GM21528 (cell line): ENCODE data around the gene CLDN11.

Experiments used
- ATAC-seq: cut with Tn5 transposase; IDR thresholded peaks from one replicate; pipeline ENCODE4 v1.9.1; 2021; ENCODE audit warnings: mild to moderate bottlenecking, moderate library complexity; ENCODE audit not compliant: unreplicated experiment, low FRiP score

CLDN11 gene

DNA sequence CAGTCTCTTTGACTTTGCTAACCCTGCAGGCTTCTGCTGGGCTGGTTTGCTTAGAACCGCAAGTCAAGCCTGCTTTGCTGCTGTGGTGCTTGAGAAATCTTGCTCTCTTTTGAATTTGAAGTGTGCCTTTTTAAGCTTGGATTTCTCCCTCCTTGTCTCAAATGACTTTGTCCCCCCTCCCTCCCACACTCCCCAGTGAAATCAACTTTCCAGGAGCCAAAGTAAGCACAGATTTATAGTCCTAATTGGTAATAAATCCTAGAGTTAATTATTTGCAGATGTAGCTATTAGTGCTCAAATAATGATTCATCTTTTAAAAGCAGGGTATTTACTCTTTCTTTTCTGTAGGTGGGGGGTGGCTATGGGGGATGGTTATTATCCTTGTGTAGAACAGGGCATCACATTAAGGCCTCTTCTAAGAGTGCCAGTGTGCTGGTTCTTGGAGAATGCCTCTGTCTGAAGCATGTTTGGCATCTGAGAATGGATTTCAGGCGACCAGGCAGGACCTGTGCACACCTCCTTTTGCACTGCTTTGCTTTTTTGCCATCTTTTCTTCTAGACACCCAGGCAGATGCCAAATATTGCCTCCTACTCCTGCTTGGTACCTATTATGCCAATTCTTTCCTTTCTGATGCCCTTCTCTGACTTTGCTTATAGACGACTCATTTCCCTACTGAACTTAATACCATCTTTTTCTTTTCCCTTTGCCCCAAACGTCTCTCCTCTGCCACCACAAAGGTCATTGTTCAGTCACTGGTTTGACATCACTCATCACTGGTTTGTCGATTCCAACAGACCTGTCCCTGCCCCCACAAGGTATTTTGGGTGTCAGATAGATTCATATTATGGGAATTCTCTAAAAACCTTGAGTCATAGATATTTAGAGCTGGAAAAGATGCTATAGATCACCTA is 50.7 kb downstream of the CLDN11 start:
- no peak for ATAC-seq

DNA sequence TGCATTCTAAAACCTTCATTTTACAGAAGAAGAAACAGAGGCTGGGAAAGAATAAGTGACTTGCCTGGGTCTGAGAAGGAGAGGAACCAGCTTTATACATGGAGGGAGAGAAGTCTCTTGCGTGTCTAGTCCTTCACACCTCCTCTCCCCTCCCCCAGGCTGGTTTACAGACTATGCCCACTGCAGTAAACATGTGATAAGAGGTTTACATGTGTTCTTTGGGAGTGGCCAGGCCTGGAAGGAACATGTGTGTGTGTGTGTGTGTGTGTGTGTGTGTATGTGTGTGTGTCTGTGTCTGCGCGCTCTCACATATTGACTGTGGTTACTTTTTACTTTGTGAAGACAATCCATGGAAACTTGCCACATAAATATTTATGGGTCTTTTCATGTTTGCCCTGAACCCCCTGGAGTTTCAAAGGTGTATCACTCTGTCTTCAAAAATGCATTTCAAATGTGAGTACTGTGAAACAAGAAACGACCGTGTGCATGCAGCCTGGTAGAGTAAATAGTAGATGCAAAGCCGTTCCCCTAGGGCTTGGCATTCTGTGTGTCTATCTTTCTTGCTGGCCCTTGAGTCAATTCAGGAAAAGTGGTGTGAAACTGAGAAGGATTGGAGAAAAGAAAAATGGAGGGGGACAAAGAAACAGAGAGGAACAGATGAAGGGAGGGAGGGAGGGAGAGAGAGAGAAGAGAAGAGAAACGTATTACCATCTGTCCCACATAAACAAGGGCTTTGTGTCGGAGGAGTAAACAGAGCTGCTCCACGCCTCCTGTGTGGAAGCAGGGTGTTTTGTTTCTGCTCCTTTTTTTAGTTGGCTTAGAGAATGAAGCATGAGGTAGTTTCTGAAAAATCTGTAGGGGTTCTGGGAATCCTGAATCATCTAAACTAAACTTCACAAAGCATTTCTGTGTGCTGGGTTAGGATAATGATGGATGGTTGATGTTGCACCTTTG is 51.7 kb downstream of the CLDN11 start:
- ATAC-seq: no peak

GRCh38 chr3:170471149-170471548 is 52.5 kb downstream of the CLDN11 start:
- ATAC-seq: no peak

DNA sequence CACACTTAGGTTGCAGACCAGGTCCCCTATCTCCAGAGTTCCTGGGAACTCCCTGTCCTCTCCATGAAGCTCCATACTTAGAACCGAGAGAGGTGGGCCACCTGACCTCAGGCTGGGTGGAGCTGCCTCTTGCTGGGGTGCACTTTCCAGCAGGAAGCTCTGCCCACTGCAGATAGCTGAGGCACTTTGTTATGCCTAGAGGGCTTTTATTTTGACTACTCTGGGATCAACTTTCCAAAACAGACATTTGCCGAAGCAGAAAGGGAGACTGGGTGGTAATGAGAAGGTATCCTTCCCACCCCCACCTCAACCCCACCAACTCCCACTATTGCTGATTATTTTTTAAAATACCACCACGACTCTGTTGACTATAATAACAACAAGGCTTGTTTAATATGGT is 54.7 kb downstream of the CLDN11 start:
- ATAC-seq: no peak

- no peak for ATAC-seq
These were observed 56.5 kb downstream of the CLDN11 start for GRCh38 chr3:170475092-170475685.

GRCh38 chr3:170476291-170476690 is 57.6 kb downstream of the CLDN11 start:
- no peak for ATAC-seq

DNA sequence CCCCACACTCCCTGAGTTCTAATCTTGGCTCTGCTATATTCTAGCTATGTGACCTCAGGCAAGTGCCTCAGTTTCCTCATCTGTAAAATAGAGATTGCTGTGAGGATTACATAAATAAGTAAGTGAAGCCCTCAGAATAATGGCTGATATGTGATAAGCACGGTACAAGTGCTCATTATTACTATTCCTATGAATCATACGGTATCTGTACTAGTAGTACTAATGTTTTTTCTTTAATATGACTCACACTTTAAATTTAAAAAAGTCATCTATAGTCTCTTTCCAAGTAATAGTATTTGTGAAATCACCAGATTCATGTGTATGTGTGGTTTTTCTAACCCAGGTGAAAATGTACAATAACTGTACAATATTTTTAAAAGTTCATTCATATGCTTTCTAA is 58.7 kb downstream of the CLDN11 start:
- ATAC-seq: no peak

- ATAC-seq: no peak
These were observed 61.4 kb downstream of the CLDN11 start for GRCh38 chr3:170480111-170480510.

- ATAC-seq: no peak
These were observed 63.5 kb downstream of the CLDN11 start for GRCh38 chr3:170482199-170482598.

- no peak for ATAC-seq
These were observed 65.0 kb downstream of the CLDN11 start for GRCh38 chr3:170483485-170484262.
